Fibroblast of lung (primary cell): ENCODE measurements around the gene HNRNPDL. TPM values are rescaled to one million over a fixed set of nuclear protein-coding genes. Genes with fewer than 3 reads are reported as not detected.
A peak's percentile ranks its signal among the peaks of the same experiment; 100 is the strongest.

Experiments used
- DNase-seq, 2 donors: peaks; one replicate each; pipeline versions ENCODE4 v3.0.0 to v3.0.0-alpha.2; 2010; ENCODE audit warnings: low read depth in 2 of 2
- H2AFZ ChIP-seq: 2 replicates; pipeline ENCODE4 v1.5.1; 2012; ENCODE audit warnings: low read length, control low read depth, inconsistent platforms
- H3K27ac ChIP-seq: 2 replicates; pipeline ENCODE4 v1.5.1; 2011; ENCODE audit warnings: low read length, control low read depth; ENCODE audit not compliant: insufficient read depth
- H3K27me3 ChIP-seq: 2 replicates; pipeline ENCODE4 v1.5.1; 2011; ENCODE audit warnings: mild to moderate bottlenecking, low read length; ENCODE audit not compliant: control insufficient read depth, insufficient read depth
- H3K36me3 ChIP-seq: 2 replicates; pipeline ENCODE4 v1.5.1; 2011; ENCODE audit warnings: low read length; ENCODE audit not compliant: control insufficient read depth, insufficient read depth
- H3K4me1 ChIP-seq: 2 replicates; pipeline ENCODE4 v1.5.1; 2011; ENCODE audit warnings: low read length; ENCODE audit not compliant: control insufficient read depth, insufficient read depth; ENCODE audit errors: extremely low read depth
- H3K4me2 ChIP-seq: 2 replicates; pipeline ENCODE4 v1.5.1; 2011; ENCODE audit warnings: low read length, control low read depth; ENCODE audit not compliant: insufficient read depth; ENCODE audit errors: extremely low read depth
- H3K4me3 ChIP-seq, 4 experiments: fragments of 200-600 bp in 1 of 4; sonication (generic) in 1 of 4; replicated peaks in 1 of 4; 2 replicates each; pipeline ENCODE4 v1.5.1; 2011 to 2016; ENCODE audit warnings: low read length in 4 of 4, low read depth in 3 of 4, mild to moderate bottlenecking in 3 of 4, control low read depth in 2 of 4, inconsistent platforms in 1 of 4, mixed read lengths in 1 of 4; ENCODE audit not compliant: insufficient read depth in 1 of 4; ENCODE audit errors: control extremely low read depth in 1 of 4
- H3K79me2 ChIP-seq: 2 replicates; pipeline ENCODE4 v1.5.1; 2012; ENCODE audit warnings: mild to moderate bottlenecking, low read length, inconsistent platforms; ENCODE audit not compliant: control insufficient read depth, insufficient read depth
- H3K9ac ChIP-seq: 2 replicates; pipeline ENCODE4 v1.5.1; 2011; ENCODE audit warnings: mild to moderate bottlenecking, low read length, control low read depth; ENCODE audit not compliant: insufficient read depth
- H3K9me3 ChIP-seq: 2 replicates; pipeline ENCODE4 v1.5.1; 2012; ENCODE audit warnings: low read depth, low read length; ENCODE audit not compliant: control insufficient read depth, insufficient read depth
- H4K20me1 ChIP-seq: 2 replicates; pipeline ENCODE4 v1.5.1; 2011; ENCODE audit warnings: low read length; ENCODE audit not compliant: control insufficient read depth, insufficient read depth; ENCODE audit errors: extremely low read depth
- EZH2 ChIP-seq: IDR thresholded peaks from 2 replicates; pipeline ENCODE4 v1.5.1; 2012; ENCODE audit warnings: low read length, control low read depth, mild to moderate bottlenecking; ENCODE audit errors: missing control alignments
- polyA plus RNA-seq, 2 donors: library from polyadenylated mRNA; depleted of rRNA in 1 of 2; stranded (reverse) in 1 of 2; unstranded in 1 of 2; fragments of >200 nt; gene quantifications; 2 replicates each; pipeline ENCODE4 v1.2.1, GENCODE V29; 2011 to 2012; ENCODE audit warnings: missing spikeins in 1 of 2
- total RNA-seq: library from RNA; depleted of rRNA; stranded (reverse); fragments of >200 nt; gene quantifications from 2 replicates; pipeline ENCODE4 v1.2.1, GENCODE V29; 2014
- TF ChIP-seq, protein P1 (sequence below), 2 donors: IDR thresholded peaks in 1 of 2; conservative IDR thresholded peaks in 1 of 2; 1 replicate in 1 of 2; 2 replicates in 1 of 2; pipeline ENCODE4 v1.5.1; 2011 to 2012; ENCODE audit warnings: low read length in 2 of 2, control low read depth in 1 of 2, inconsistent platforms in 1 of 2, low read depth in 1 of 2, mild to moderate bottlenecking in 1 of 2

Gene HNRNPDL
- total and polyA plus RNA-seq, 2 donors (not counting 1 experiment from before 2014, with no cell fraction given): 161 to 381 TPM

DNA sequence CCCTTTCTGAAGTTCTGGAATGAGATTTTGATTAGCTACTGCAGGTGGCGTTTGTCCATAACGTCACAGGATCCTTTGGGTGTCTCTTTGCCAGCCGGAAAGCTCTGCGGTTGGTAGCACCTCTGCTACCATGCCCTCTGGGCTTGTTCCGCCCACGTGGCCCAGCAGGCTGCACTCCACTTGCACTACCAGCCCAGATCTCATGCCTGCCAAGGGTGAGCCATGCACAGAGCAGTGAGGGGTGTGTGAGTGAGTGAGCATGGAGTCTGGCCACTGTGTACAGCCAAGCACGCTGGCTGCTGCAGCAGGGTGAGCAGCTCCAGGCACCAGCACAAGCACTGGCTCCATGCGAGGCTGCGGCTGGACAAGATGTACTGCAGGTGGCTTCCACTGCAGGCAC, 49.9 kb downstream of the HNRNPDL start:
- Histone ChIP-seq H3K27ac (no peak overlapping the region), H3K4me2 (no peak overlapping the region), H3K27me3 (no peaks in the 10 kb centered on the region), H3K4me3 (no peak overlapping the region), H4K20me1 (no peaks in the 10 kb centered on the region), H3K79me2 (peaks cover 23% of the 10 kb centered on the region), H3K9ac (no peak overlapping the region), H3K9me3 (no peaks in the 10 kb centered on the region), H2AFZ (no peak overlapping the region), H3K4me1 (peaks cover 3% of the 10 kb centered on the region), H3K36me3 (no peaks in the 10 kb centered on the region)
- TF ChIP-seq, protein P1, sequence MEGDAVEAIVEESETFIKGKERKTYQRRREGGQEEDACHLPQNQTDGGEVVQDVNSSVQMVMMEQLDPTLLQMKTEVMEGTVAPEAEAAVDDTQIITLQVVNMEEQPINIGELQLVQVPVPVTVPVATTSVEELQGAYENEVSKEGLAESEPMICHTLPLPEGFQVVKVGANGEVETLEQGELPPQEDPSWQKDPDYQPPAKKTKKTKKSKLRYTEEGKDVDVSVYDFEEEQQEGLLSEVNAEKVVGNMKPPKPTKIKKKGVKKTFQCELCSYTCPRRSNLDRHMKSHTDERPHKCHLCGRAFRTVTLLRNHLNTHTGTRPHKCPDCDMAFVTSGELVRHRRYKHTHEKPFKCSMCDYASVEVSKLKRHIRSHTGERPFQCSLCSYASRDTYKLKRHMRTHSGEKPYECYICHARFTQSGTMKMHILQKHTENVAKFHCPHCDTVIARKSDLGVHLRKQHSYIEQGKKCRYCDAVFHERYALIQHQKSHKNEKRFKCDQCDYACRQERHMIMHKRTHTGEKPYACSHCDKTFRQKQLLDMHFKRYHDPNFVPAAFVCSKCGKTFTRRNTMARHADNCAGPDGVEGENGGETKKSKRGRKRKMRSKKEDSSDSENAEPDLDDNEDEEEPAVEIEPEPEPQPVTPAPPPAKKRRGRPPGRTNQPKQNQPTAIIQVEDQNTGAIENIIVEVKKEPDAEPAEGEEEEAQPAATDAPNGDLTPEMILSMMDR (conservative IDR thresholded peaks at IDR 0.05 in 1 of 2, IDR thresholded peaks at IDR 0.05 in 1 of 2; ENCODE audit: low read depth in 1 of 2, low read length in 2 of 2): no peak
- no peak for TF ChIP-seq EZH2
- DNase-seq: no peak

DNA sequence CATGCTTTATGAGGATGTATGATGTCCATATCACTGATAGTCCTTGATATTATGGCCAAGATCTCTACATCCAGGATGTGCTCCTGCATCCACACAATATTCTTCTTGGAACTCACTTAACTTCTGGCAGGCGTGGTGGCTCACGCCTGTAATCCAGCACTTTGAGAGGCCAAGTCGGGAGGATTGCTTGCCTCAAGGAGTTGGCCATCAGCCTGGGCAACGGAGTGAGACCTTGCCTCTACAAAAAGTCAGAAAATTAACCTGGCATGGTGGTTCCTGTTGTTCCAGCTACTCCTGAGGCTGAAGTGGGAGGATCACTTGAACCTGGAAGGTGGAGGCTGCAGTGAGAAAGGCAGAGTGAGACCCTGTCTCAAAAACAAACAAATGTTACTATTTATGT, 54.2 kb downstream of the HNRNPDL start:
- H3K4me3 ChIP-seq: peak overlapping the region in 3 of 4 experiments; percentile 85 to 94 (median 86)
- H2AFZ ChIP-seq: no peak overlapping the region
- H3K9ac ChIP-seq: no peak overlapping the region
- peak overlapping the region; percentile 52 for H3K4me2 ChIP-seq
- peaks cover 3% of the 10 kb centered on the region for H3K4me1 ChIP-seq
- TF ChIP-seq, protein P1 (conservative IDR thresholded peaks at IDR 0.05 in 1 of 2, IDR thresholded peaks at IDR 0.05 in 1 of 2; ENCODE audit: low read depth in 1 of 2, low read length in 2 of 2): no peak
- TF ChIP-seq EZH2: no peak
- no peaks in the 10 kb centered on the region for H4K20me1 ChIP-seq
- H3K36me3 ChIP-seq: no peaks in the 10 kb centered on the region
- no peaks in the 10 kb centered on the region for H3K9me3 ChIP-seq
- no peak overlapping the region for H3K27ac ChIP-seq
- peaks cover 53% of the 10 kb centered on the region for H3K79me2 ChIP-seq
- no peak for DNase-seq
- no peaks in the 10 kb centered on the region for H3K27me3 ChIP-seq

DNA sequence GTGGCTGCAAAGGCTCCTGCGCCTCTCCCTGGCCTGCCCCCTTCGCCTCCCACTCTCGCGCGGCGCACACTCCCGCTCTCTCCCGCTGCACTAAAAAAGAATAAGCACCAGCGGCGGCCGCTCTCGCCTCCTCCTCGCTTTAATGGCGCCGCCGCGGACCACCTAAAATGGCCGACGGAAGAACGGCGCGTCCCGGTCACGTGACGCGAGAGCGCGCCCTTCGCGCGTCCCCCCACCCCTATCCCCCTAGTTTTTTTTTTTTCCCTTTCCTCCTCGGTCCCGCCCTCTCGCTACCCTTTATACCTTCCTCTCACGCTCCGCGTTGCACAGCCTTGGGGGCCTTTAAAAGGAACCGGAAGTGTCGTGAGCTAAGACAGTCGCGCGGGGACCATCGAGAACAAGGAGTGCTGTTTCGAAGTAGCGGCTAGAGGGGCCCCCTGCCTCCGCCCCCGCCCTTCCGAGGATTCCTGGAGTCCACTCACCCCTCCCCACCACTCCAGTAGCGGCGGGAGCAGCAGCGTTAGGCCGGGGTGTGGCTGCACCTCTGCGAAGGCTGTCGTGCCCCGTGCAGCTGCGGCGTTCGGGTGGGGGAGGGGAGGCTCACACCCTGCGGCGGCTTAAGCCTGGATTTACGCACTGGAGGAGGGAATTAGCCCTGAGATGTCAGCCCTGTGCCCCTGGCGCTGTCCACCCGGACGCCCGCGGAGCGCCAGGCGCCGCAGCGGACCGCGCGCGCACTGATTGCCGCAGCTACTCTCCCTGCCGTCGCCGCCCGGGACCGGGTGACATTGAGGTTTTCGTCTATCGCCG, 56.2 kb downstream of the HNRNPDL start, which contains the start of gene HNRNPD:
TSS of gene HNRNPD (minus strand) at position 176 of the 810 bp plus-strand sequence. CDS start 313 bp downstream, outside the sequence.
- peaks cover 3% of the 10 kb centered on the region for H3K4me1 ChIP-seq
- H3K27ac ChIP-seq: peak within 1 kb of the TSS; percentile 99
- peak; percentile 100 for DNase-seq
- no peak for TF ChIP-seq EZH2
- TF ChIP-seq, protein P1 (conservative IDR thresholded peaks at IDR 0.05 in 1 of 2, IDR thresholded peaks at IDR 0.05 in 1 of 2; ENCODE audit: low read depth in 1 of 2, low read length in 2 of 2): no peak
- peaks cover 72% of the 10 kb centered on the region for H3K79me2 ChIP-seq
- H3K9me3 ChIP-seq: no peaks in the 10 kb centered on the region
- no peaks in the 10 kb centered on the region for H4K20me1 ChIP-seq
- H3K27me3 ChIP-seq: no peaks in the 10 kb centered on the region
- H3K36me3 ChIP-seq: no peaks in the 10 kb centered on the region
- peak within 1 kb of the TSS; percentile 86 to 96 (median 92) for H3K4me3 ChIP-seq
- peak within 1 kb of the TSS; percentile 78 for H2AFZ ChIP-seq
- peak within 1 kb of the TSS; percentile 99 for H3K9ac ChIP-seq
- H3K4me2 ChIP-seq: peak within 1 kb of the TSS; percentile 88
